Iris pigment epithelial cell (primary cell): ENCODE results near the gene TAS2R60.
"Not testable (repeated sequence)": the region's sequence is repeated elsewhere in the genome, so short reads cannot be mapped to it uniquely, and the experiment has no call there.

Experiments used
- DNase-seq: peaks from one replicate; pipeline ENCODE4 v3.0.0-alpha.2; 2011; ENCODE audit warnings: low read depth

The TAS2R60 gene

DNA sequence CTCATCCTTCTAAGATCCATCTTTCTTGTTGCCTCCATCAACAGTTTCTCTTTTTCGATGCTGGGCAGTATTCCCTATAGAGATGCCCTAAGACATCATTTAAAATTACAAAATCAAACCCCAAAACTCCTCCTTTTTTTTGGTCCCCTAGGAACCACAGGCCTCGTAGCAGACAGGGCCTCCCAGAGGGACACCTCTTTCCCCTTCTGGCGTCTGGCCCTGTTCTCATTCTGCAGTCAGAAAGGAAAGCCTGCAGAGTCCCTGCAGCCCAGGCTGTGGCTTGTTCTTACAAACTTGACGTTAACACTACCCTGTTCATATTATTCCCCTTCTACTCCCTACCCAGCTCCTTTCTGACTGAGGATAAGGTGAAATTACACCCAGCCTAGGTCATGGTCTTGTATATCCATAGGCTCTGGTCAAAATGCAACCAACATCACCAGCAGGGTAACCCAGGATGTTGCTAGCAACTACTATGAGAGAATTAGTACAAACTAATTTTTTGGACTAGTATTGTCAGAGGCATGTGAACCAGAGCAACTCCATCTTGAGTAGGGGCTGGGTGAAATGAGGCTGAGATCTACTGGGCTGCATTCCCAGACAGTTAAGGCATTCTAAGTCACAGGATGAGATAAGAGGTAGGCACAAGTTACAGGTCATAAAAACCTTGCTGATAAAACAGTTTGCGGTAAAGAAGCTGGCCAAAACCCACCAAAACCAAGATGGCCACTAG lies 31.1 kb upstream of the TAS2R60 start:
- DNase-seq = no peak

GRCh38 chr7:143413123-143413522 lies 30.1 kb upstream of the TAS2R60 start:
- no peak for DNase-seq

DNA sequence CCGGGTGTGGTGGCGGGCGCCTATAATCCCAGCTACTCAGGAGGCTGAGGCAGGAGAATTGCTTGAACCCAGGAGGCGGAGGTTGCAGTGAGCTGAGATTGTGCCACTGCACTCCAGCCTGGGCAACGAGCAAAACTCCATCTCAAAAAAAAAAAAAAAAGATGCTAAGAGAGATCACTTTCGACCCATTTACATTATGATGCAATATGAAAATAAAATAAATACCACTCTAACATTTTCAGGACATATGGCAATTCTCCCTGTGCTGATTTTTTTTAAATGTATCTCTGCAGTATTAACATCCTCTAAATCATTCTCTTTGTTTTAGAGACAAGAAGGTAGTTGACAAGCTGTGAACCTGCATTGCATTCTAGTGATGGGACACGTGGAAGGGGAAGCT lies 28.0 kb upstream of the TAS2R60 start:
- not testable (repeated sequence) for DNase-seq

DNA sequence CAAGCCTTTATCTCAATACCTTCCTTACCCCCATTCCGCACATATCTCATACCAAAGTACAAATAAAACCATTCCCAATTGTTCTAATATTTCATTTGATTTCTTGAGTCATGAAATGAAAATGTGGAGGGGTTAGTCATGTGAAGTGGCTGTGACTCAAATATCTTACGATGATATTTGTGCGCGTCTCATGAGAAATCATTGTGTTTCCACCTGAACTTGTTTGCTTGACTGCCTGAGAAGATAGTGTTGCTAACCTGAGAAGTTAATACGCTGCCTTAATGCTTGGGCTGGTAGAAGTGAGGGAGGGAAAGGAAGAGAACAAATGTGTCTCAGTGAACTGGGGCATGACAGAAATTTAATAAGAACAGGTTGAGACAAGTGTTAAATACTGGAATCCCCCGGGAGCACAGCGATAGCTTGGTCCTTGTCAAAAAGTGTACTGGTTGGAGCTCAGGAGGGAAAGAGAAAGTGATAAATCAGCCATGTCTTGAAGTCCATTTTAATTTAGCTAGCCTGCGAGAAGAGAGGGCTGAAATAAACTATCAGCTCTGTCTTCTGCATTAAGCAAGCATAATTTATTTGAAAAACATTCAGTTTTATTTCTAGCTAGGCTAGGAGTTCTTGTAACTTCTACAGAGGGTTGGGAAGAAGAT lies 27.4 kb upstream of the TAS2R60 start:
- peak; percentile 55 for DNase-seq

DNA sequence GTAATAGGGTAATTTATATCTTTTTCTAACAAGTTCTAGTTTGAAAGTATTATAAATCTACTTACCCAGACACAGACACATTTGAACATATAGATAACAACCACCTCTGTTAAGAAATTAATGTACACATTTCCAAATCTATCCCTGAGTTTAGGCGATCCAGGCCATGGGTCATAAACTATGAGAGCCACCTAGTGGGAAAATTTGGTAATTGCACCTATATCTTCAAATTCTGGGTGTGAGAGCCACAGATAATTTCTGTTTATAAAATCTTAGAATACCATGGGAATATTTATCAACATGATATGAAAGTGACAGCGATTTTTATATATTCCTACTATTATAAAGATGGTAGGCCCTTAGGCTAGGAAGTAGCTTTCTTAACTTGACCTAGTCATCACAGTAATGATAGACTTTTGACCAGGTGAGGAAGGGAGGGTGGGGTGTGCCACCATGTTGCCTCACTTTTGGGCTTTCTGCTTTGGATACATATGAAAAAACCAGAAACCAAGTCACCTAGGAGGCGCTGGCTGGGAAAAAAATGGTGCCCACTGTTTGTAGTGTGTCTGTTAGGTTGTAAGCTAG lies 26.6 kb upstream of the TAS2R60 start:
- DNase-seq = no peak

DNA sequence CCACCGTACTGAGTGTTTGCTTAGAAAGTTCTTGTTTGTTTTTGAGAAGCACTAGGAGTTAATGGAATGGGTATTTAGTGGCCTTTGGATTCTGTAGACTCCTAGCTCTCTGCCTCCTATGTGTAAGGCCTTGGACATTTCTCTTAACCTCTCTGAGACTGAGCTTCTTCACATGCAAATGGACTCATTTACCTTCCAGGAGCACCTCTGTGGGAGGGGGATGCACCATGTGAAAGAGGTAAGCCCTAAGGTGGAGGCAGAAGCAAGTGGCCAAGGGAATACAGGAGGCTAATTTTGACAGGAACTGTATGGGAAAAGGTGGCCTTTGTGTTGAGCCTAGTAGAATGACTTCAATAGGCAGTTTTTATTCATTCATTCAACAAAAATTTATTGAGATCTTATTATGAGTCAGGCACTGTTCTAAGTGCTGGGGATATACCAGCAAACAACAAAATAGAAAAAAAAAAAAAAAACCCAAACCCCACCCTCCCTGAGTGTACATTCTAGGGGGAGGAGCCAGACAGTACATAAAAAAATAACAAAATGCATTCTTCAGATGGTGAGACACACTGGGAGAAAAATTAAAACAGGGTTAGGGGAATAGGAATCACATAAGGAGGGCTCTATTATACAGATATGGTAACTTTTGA lies 25.4 kb upstream of the TAS2R60 start:
- DNase-seq = no peak

- no peak for DNase-seq
Observed at GRCh38 chr7:143418681-143419458, 24.4 kb upstream of the TAS2R60 start.

- no peak for DNase-seq
Observed at GRCh38 chr7:143419880-143420279, 23.4 kb upstream of the TAS2R60 start.

DNA sequence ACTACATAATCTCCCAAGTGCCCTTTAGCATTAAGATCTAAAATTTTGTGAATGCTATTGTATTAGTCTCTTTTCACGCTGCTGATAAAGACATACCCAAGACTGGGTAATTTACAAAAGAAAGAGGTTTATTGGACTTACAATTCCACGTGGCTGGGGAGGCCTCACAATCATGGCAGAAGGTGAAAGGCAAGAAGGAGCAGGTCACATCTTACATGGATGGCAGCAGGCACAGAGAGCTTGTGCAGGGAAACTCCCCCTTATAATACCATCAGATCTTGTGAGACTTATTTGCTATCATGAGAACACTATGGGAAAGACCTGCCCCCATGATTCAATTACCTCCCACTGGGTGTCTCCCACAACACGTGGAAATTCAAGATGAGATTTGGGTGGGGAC lies 22.6 kb upstream of the TAS2R60 start:
- not testable (repeated sequence) for DNase-seq

DNA sequence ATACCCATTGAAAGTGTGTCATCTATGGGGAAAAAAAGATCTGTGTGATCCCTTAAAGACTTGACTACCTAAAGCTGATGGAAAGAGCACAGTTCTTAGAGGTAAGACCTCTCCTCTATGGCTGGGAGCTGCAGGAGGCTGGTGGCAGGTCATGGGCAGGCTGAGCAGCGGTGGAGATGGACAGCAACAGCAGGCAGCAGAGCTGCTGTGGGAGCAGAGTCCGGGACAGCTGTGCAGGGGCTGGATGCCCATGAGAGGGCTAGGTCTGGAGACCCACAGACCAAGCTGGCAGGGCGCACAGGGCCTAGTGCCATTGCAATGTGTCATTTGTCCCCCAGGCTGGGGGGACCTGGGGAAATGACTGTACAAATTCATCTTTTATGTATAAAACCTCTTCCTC lies 21.2 kb upstream of the TAS2R60 start:
- DNase-seq = no peak

DNA sequence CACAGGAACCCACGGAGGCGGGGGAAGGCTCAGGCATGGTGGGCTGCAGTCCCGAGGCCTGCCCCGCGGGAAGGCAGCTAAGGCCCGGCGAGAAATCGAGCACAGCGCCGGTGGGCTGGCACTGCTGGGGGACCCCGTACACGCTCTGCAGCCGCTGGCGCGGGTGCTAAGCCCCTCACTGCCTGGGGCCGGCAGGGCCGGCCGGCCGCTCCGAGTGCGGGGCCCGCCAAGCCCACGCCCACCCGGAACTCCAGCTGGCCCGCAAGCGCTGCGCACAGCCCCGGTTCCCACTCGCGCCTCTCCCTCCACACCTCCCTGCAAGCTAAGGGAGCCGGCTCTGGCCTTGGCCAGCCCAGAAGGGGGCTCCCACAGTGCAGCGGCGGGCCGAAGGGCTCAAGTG lies 18.8 kb upstream of the TAS2R60 start:
- not testable (repeated sequence) for DNase-seq

GRCh38 chr7:143426479-143427142 lies 16.6 kb upstream of the TAS2R60 start:
- DNase-seq = no peak

GRCh38 chr7:143429770-143430698 lies 13.2 kb upstream of the TAS2R60 start:
- DNase-seq = peak; percentile 44

GRCh38 chr7:143431109-143431508 lies 12.1 kb upstream of the TAS2R60 start:
- DNase-seq = no peak

GRCh38 chr7:143433759-143434158 lies 9.5 kb upstream of the TAS2R60 start:
- no peak for DNase-seq

GRCh38 chr7:143434660-143435059 lies 8.6 kb upstream of the TAS2R60 start:
- DNase-seq = no peak

- no peak for DNase-seq
Observed at GRCh38 chr7:143435266-143435665, 8.0 kb upstream of the TAS2R60 start.

- no peak for DNase-seq
Observed at GRCh38 chr7:143436325-143436946, 6.8 kb upstream of the TAS2R60 start.

DNA sequence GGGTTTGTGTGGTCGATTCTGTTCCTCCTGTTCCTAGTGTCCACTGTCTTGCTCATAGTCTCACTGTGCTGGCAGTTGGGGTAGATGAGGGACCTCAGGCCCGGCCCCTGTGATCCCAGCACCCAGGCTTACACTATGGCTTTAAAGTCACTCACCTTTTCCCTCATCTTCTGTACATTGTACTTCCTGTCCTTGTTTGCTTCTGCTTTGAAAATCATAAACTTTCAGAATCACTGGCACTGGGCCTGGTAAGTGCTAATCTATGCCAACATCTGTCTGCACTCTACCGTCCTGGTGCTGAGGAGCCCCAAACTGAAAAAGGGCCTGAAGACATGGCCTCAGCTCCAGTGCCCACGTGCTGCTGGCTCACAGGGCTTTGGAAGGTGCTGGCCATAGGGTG lies 5.7 kb upstream of the TAS2R60 start:
- no peak for DNase-seq

- no peak for DNase-seq
Observed at GRCh38 chr7:143439866-143440265, 3.4 kb upstream of the TAS2R60 start.
